ENCODE measurements around the gene IPP.

- TF ChIP-seq CTCF (IDR thresholded peaks at IDR 0.05): no peak
- no peak for TF ChIP-seq POLR2A (IDR thresholded peaks at IDR 0.05)
These were observed 33.8 kb downstream of the IPP start for GRCh38 chr1:45716700-45717099.
